CD4-positive, alpha-beta T cell treated with Interleukin-21 for 1 hour (primary cell): ENCODE measurements around the gene RRP15.

Experiments used
- DNase-seq: peaks from one replicate; pipeline ENCODE4 v3.0.0-alpha.2; 2020

The RRP15 gene

GRCh38 chr1:218344814-218345672 is 60.0 kb downstream of the RRP15 start, which contains the start of gene TGFB2:
TGFB2 (plus strand) TSS chr1:218345336; CDS start chr1:218346702, 1,366 bp downstream.
- DNase-seq: peak; percentile 17

- DNase-seq: peak; percentile 34
These were observed 60.7 kb downstream of the RRP15 start for GRCh38 chr1:218345673-218346390.

- no peak for DNase-seq
These were observed 61.5 kb downstream of the RRP15 start for GRCh38 chr1:218346391-218347204.

GRCh38 chr1:218347336-218347722 is 62.2 kb downstream of the RRP15 start:
- DNase-seq: no peak

- no peak for DNase-seq
These were observed 62.9 kb downstream of the RRP15 start for GRCh38 chr1:218347723-218348627.

GRCh38 chr1:218348628-218349071 is 63.6 kb downstream of the RRP15 start:
- DNase-seq: no peak

- DNase-seq: no peak
These were observed 64.4 kb downstream of the RRP15 start for GRCh38 chr1:218349348-218350034.

GRCh38 chr1:218350035-218350525 is 65.0 kb downstream of the RRP15 start:
- DNase-seq: no peak

- no peak for DNase-seq
These were observed 65.7 kb downstream of the RRP15 start for GRCh38 chr1:218350801-218351266.

GRCh38 chr1:218351391-218352074 is 66.4 kb downstream of the RRP15 start:
- DNase-seq: peak; percentile 16

- no peak for DNase-seq
These were observed 67.0 kb downstream of the RRP15 start for GRCh38 chr1:218352075-218352438.

GRCh38 chr1:218353656-218354055 is 68.6 kb downstream of the RRP15 start:
- DNase-seq: no peak

GRCh38 chr1:218355278-218355677 is 70.2 kb downstream of the RRP15 start:
- no peak for DNase-seq

- DNase-seq: no peak
These were observed 72.3 kb downstream of the RRP15 start for GRCh38 chr1:218357211-218357892.

GRCh38 chr1:218357893-218358232 is 72.8 kb downstream of the RRP15 start:
- DNase-seq: no peak

GRCh38 chr1:218361298-218362065 is 76.4 kb downstream of the RRP15 start:
- no peak for DNase-seq

- DNase-seq: no peak
These were observed 77.5 kb downstream of the RRP15 start for GRCh38 chr1:218362418-218363076.

- DNase-seq: no peak
These were observed 78.0 kb downstream of the RRP15 start for GRCh38 chr1:218363141-218363540.
